ENCODE measurements around the gene PLSCR4.

GRCh38 chr3:146180376-146180775 is 70.5 kb downstream of the PLSCR4 start:
- TF ChIP-seq CTCF (IDR thresholded peaks at IDR 0.05) (no peak), POLR2A (IDR thresholded peaks at IDR 0.05) (no peak)

All from adrenal gland (tissue), 5 donors.